GM12891 (cell line): ENCODE measurements around the gene GPS1.

Experiments
- PAX5 ChIP-seq: IDR thresholded peaks from 2 replicates; pipeline ENCODE4 v1.6.1; 2011; ENCODE audit warnings: low read length, moderate library complexity, mild to moderate bottlenecking; ENCODE audit not compliant: insufficient read depth, severe bottlenecking
- POLR2A ChIP-seq: IDR thresholded peaks from 2 replicates; pipeline ENCODE4 v1.6.1; 2011; ENCODE audit warnings: low read depth, low read length, control low read depth
- POLR2AphosphoS5 ChIP-seq: IDR thresholded peaks from 2 replicates; pipeline ENCODE4 v1.6.1; 2011; ENCODE audit warnings: low read depth, low read length, control low read depth
- POU2F2 ChIP-seq: IDR thresholded peaks from 2 replicates; pipeline ENCODE4 v1.6.1; 2011; ENCODE audit warnings: low read depth, mild to moderate bottlenecking, control low read depth, low read length, moderate library complexity
- SPI1 ChIP-seq: IDR thresholded peaks from 2 replicates; pipeline ENCODE4 v1.6.1; 2011; ENCODE audit warnings: low read depth, low read length, control low read depth
- TAF1 ChIP-seq: IDR thresholded peaks from 2 replicates; pipeline ENCODE4 v1.6.1; 2011; ENCODE audit warnings: low read depth, low read length, control low read depth

- TF ChIP-seq POLR2A: no peak
- no peak for TF ChIP-seq POLR2AphosphoS5
- no peak for TF ChIP-seq TAF1
- no peak for TF ChIP-seq PAX5
- no peak for TF ChIP-seq SPI1
- no peak for TF ChIP-seq POU2F2
These were observed 30.4 kb upstream of the GPS1 start for GRCh38 chr17:82021107-82021899.
